ENCODE measurements around the gene NABP1. TPM values are rescaled to one million over a fixed set of nuclear protein-coding genes. Genes with fewer than 3 reads are reported as not detected.

NABP1 gene
- total RNA-seq, 6 experiments from 2014 or later, result 95.9 to 121 (median 109) TPM

DNA sequence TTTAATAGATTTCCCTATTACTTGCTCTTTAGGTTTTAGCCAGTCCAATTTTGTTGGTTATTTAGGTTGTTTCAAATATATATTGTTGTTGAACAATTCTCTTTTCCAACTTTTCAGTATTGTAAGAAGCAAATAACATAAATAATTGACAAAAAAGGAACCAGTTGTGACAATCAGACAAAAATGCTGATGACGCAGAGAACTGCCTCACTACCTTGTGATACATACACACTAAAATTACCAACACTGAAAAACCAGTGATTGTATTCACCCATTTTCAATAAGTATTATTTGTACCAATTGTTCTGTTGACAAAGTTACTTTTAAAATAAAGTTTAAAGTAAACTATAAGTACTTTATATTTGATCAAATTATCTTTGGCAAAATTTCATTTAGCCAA is 43.1 kb upstream of the NABP1 start:
- H3K36me3 Mint-ChIP-seq (ENCODE audit: low read depth), result no peaks in the 10 kb centered on the region
- TF ChIP-seq, protein P1, sequence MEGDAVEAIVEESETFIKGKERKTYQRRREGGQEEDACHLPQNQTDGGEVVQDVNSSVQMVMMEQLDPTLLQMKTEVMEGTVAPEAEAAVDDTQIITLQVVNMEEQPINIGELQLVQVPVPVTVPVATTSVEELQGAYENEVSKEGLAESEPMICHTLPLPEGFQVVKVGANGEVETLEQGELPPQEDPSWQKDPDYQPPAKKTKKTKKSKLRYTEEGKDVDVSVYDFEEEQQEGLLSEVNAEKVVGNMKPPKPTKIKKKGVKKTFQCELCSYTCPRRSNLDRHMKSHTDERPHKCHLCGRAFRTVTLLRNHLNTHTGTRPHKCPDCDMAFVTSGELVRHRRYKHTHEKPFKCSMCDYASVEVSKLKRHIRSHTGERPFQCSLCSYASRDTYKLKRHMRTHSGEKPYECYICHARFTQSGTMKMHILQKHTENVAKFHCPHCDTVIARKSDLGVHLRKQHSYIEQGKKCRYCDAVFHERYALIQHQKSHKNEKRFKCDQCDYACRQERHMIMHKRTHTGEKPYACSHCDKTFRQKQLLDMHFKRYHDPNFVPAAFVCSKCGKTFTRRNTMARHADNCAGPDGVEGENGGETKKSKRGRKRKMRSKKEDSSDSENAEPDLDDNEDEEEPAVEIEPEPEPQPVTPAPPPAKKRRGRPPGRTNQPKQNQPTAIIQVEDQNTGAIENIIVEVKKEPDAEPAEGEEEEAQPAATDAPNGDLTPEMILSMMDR (IDR thresholded peaks at IDR 0.05), result no peak
- no peak overlapping the region; the same call in 1 of the 2 replicates for H3K4me3 Mint-ChIP-seq
- DNase-seq, result no peak
- peaks cover 91% of the 10 kb centered on the region for H3K4me1 Mint-ChIP-seq (ENCODE audit: low read depth)
- no peaks in the 10 kb centered on the region for H3K9me3 Mint-ChIP-seq
- no peaks in the 10 kb centered on the region for H3K27me3 Mint-ChIP-seq (ENCODE audit: insufficient read depth)
- H3K27ac Mint-ChIP-seq, result peak overlapping the region; percentile 85; the same call in 1 of the 2 replicates

DNA sequence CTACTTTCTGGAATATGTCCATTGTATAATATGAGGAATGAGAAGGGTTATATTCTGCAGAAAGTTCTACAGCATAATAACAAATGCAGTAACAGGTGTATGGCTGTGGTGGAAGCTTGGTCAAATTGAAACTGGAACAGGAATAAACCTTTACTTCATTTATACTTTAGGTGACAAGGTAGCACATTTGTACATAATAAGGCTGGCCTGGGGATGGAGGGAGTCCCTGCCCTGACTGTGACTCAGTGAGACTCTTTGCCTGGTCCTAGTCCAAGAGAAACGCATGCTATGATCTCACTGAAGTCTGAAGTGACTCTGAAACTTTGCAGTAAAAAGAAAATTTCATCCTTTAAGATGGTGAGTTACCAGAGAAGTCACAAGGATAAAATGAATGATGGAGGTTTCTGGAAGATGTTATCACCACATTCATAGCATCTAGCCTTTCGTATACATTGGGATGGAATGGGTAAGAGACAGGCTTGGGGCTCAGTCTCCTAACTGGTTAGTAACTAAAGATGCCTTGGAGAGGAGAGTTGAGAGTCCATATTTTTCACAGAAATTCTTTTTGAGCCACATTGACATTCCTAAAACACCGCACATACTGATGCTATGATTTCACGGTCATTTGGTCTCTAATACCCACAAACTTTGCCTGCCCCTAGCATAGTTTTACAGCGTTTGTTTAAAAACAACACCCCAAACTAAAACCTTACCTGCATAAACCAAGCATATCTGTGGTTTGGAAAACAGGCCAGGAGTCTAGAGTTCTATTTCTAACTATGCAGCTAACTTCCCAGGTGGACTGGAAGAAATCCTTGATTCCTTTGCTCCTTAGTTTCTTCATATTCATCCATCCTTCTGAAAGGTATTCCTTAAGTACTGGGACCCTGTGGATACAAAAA is 42.4 kb upstream of the NABP1 start:
- Mint-ChIP-seq H3K36me3 (ENCODE audit: low read depth) (no peaks in the 10 kb centered on the region), H3K9me3 (no peaks in the 10 kb centered on the region), H3K27ac (peak overlapping the region; percentile 85), H3K4me1 (ENCODE audit: low read depth) (peaks cover 83% of the 10 kb centered on the region), H3K4me3 (peak overlapping the region; percentile 73), H3K27me3 (ENCODE audit: insufficient read depth) (no peaks in the 10 kb centered on the region)
- TF ChIP-seq, protein P1 (IDR thresholded peaks at IDR 0.05), result no peak
- DNase-seq, result peak; percentile 86

DNA sequence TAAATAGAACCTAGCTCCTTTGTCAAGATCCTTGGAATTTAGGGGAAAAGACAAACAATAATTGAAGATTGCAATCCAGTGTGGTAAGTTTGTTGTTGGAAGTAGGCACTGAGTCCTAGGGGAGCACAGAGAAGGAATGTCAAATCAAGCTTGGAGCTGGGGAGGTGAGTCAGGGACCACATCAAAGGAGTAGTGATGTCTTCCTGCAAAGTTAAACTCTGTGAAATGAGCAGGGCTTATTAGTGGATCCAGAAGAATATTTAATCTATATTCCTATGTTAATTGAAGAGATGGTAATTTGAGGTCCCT is 41.7 kb upstream of the NABP1 start:
- Mint-ChIP-seq H3K9me3 (no peaks in the 10 kb centered on the region), H3K36me3 (ENCODE audit: low read depth) (no peaks in the 10 kb centered on the region), H3K4me1 (ENCODE audit: low read depth) (peaks cover 77% of the 10 kb centered on the region), H3K27me3 (ENCODE audit: insufficient read depth) (no peaks in the 10 kb centered on the region), H3K27ac (peak overlapping the region; percentile 85), H3K4me3 (peak overlapping the region; percentile 73)
- DNase-seq, result peak; percentile 78
- TF ChIP-seq, protein P1 (IDR thresholded peaks at IDR 0.05), result no peak

GRCh38 chr2:191636586-191636985 is 41.4 kb upstream of the NABP1 start:
- TF ChIP-seq, protein P1 (IDR thresholded peaks at IDR 0.05), result no peak
- Mint-ChIP-seq H3K27me3 (ENCODE audit: insufficient read depth) (no peaks in the 10 kb centered on the region), H3K36me3 (ENCODE audit: low read depth) (no peaks in the 10 kb centered on the region), H3K27ac (peak overlapping the region; percentile 85), H3K9me3 (no peaks in the 10 kb centered on the region), H3K4me1 (ENCODE audit: low read depth) (peaks cover 73% of the 10 kb centered on the region), H3K4me3 (peak overlapping the region; percentile 63)
- no peak for DNase-seq

- TF ChIP-seq, protein P1 (IDR thresholded peaks at IDR 0.05), result no peak
- no peaks in the 10 kb centered on the region for H3K36me3 Mint-ChIP-seq (ENCODE audit: low read depth)
- H3K4me3 Mint-ChIP-seq, result peak overlapping the region; percentile 63
- DNase-seq, result peak; percentile 66
- H3K27ac Mint-ChIP-seq, result peak overlapping the region; percentile 85
- H3K9me3 Mint-ChIP-seq, result no peaks in the 10 kb centered on the region
- H3K4me1 Mint-ChIP-seq (ENCODE audit: low read depth), result peaks cover 65% of the 10 kb centered on the region
- no peaks in the 10 kb centered on the region for H3K27me3 Mint-ChIP-seq (ENCODE audit: insufficient read depth)
Observed at GRCh38 chr2:191637182-191638078, 40.5 kb upstream of the NABP1 start.

Measured in HFFc6 (cell line).